GM12891 (cell line): ENCODE measurements around the gene LHCGR.

Source experiments
- PAX5 ChIP-seq: IDR thresholded peaks from 2 replicates; pipeline ENCODE4 v1.6.1; 2011; ENCODE audit warnings: low read length, moderate library complexity, mild to moderate bottlenecking; ENCODE audit not compliant: insufficient read depth, severe bottlenecking
- POLR2A ChIP-seq: IDR thresholded peaks from 2 replicates; pipeline ENCODE4 v1.6.1; 2011; ENCODE audit warnings: low read depth, low read length, control low read depth
- POLR2AphosphoS5 ChIP-seq: IDR thresholded peaks from 2 replicates; pipeline ENCODE4 v1.6.1; 2011; ENCODE audit warnings: low read depth, low read length, control low read depth
- POU2F2 ChIP-seq: IDR thresholded peaks from 2 replicates; pipeline ENCODE4 v1.6.1; 2011; ENCODE audit warnings: low read depth, mild to moderate bottlenecking, control low read depth, low read length, moderate library complexity
- SPI1 ChIP-seq: IDR thresholded peaks from 2 replicates; pipeline ENCODE4 v1.6.1; 2011; ENCODE audit warnings: low read depth, low read length, control low read depth
- TAF1 ChIP-seq: IDR thresholded peaks from 2 replicates; pipeline ENCODE4 v1.6.1; 2011; ENCODE audit warnings: low read depth, low read length, control low read depth

GRCh38 chr2:48753228-48753627 is 2.3 kb downstream of the LHCGR start:
- TF ChIP-seq POLR2AphosphoS5 (no peak), POLR2A (no peak), PAX5 (no peak), TAF1 (no peak), POU2F2 (no peak), SPI1 (no peak)
